GM19023 (cell line): ENCODE results near the gene BICDL1.
A peak's percentile ranks its signal among the peaks of the same experiment; 100 is the strongest.

Experiments
- ATAC-seq: cut with Tn5 transposase; IDR thresholded peaks from one replicate; pipeline ENCODE4 v1.9.1; 2021; ENCODE audit warnings: mild to moderate bottlenecking, moderate library complexity; ENCODE audit not compliant: unreplicated experiment

BICDL1 gene

DNA sequence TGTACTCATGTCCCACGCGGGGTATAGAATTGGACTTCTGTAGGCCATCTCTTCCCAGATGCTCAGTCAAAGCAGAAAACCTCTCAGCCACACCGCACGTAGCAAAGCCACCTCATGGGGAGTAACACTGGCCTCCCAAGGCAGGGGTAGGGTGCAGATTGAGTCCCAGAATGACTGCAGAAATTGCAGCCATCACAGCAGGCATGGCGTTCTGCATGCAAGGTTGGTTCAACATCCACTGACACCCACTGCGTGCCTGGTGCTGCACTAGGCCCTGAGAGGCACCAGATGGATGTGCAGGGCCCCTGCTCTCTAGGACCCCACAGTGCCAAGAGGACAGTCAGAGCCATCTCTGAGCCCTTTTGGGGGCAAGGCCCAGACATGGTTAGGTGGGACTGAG, 87.6 kb downstream of the BICDL1 start:
- no peak for ATAC-seq

DNA sequence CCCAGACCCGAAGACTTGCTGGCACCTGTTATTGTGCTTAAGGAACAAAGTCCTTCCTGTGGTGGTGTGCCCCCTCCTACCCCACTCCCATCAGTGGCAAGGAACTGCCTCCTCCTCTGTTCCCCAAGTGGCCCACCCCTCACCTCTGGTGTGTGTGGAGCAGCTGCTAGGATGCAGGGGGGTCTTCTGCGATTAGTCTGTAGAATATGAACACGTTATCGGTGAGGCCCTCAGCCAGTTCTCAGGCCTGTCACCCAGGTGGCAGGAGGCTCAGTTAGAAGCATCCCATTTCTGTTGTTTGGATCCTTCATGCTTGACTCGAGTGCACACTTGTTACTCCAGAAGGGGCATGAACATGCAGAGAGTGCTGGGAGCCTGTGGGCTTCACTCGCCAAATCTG, 88.2 kb downstream of the BICDL1 start:
- ATAC-seq, result no peak

DNA sequence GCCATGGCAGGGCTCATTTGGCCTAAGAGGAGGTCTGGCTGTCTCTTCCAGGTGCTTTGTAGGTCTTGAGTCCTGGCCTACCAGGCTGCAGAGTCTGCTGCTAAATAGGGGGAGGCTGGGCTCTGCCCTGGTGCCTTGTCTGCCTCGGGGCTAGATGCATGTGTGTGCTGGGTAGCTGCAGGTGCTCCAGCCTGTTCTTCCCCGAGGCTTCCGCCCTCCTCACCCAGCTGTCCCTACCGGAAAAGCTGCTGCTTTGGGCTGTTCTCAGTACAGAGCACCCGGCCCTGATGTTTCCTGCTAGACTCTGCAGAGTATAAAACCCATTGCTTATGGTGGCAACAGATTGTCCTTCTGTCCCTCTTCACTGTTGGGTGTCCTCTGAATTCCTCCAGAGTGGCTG, 89.8 kb downstream of the BICDL1 start:
- no peak for ATAC-seq

DNA sequence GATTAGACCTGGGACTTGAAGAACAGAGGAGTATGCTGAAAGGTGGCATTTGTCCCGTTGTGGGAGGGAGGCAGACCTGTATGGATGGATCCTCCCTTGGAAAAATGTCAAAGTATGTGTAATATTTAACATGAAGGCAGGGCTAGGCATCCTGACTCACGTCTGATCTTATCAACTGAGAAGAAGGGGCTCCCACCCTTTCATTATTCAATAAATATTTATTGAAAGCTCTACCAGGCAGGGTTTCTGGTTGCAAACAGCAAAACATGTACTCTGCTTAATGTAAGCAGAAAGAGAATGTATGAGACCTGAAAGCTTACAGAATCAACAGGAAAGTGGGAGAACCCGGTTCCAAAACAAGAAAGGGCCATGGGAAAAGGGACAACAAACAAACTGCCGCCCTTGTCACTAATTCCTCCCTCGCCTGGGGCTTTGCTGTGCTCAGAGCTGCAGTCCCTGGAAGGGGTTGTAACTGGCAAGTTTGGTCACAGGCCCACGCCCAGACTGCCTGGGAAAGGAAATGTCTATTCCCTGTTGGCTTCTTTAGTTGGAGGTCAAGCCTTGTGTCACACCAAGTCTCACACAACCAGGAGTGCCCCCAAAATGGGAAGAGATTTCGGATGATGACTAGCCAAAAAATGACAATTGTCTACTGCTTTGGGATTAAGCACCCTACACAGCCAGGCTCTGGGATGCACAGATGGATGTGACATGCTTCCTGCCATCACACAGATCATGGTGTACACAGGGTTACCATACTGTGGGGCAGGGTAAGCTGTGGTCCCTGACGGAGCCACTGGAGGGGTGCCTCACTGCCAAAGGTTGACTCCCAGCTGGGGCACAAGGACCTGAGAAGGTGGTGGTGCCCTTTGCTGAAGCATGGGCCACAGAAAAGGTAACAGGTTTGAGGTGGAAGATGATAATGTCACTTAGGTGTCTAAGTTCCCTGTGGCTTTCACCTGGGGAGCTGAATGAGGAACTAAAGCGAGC, 90.7 kb downstream of the BICDL1 start:
- ATAC-seq, result no peak

DNA sequence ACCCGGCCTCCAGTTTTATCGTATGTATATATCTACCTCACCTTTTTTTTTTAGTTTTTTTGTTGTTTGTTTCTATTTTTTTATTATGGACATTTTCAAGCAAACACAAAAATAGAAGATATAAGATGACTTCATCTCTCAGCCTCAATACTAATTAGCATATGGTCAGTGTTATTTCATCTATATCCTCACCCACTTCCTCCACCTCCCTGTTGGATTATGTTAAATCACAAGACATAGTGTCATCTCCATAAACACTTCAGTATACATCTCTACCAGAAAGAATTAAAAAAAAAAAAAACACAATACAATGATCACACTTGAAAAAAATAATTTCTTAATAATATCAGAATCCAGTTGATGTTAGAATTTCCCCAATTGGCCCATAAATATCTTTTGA, 92.6 kb downstream of the BICDL1 start:
- no peak for ATAC-seq

DNA sequence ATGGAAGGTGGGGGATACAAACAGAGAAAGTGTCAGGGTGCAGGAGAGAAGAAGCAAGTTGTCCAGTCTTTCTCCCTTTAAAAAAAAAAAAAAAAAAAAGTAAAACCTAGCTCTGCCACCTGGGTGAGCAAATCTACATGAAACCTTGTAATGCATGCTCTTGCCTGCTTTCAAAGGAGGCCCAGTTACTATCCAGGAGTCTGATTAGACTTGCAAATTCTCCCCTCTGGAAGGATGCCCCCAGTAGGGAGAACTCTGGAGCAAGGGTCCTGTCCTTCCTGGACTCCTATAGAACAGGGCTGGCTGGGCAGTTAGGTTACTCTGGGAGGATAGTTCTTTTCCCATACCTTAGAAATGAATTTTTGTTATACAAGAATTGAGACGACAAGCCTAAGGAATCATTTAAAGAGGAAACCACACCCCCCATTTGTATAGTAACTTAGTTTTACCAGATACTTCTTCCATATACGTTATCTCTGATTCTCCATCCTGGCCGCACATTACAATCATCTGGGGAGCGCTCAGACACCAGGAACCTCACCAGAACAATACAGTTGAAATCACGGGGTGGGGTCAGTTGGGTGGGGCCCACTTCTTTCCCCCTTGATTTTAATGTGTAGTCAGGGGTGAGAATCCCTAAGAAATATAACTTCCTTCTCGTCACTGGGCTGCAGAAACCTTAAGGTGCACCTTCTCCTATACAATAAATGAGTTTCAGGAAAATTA, 97.0 kb downstream of the BICDL1 start:
- no peak for ATAC-seq

DNA sequence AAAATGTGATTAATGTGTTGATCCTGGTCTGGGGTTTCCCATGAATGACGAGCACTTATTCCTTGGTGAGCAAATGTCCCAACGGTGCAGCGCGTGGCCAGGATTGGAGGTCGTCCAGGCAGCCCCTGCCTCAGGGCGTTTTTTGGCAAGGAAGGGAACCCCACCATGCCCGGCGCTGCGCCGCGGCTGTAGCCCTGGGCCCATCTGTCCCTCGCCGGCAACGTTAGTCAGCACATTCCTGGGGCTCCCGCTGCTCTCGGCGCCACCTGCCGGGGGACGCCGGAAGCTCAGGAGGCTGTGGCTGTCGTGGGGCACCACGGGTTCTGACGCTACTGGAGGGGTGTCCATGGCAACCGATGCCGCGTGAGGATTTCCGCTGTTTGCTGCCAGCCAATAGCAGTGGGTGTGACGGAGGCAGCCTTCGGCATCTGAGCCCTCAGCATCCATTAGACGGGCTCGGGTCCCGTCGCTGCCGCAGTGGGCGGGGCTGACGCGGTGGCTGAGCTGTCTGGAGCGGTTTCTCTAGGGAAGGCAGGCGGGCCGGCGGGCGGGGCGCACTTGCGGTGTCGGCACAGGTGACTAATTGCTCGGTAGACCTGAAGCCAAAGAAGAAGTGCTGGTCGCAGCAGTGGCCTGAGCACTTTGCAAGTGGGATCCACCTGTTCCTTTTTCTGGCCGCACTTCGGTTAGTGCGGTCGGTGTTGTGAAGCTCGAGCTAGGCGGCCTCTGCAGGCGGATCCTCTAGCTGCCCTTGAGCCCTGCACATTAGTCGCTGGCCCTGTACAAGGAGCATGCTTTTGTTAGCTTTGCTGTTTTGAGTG, 98.0 kb downstream of the BICDL1 start:
- ATAC-seq, result peak; percentile 98

DNA sequence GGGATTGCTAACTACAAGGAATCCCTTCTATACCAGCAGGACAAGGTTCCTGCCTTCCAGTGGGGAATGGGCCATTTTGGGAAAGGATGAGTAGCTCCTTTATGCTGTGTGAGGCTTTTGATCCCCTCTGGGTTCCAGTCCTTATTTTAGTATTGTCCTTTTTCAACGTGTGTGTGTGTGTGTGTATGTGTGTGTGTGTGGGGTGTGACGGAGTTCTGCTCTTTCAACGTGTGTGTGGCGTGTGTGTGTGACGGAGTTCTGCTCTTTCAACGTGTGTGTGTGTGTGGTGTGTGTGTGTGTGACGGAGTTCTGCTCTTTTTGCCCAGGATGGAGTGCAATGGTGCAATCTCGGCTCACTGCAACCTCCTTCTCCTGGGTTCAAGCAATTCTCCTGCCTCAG, 100.1 kb downstream of the BICDL1 start:
- no peak for ATAC-seq

DNA sequence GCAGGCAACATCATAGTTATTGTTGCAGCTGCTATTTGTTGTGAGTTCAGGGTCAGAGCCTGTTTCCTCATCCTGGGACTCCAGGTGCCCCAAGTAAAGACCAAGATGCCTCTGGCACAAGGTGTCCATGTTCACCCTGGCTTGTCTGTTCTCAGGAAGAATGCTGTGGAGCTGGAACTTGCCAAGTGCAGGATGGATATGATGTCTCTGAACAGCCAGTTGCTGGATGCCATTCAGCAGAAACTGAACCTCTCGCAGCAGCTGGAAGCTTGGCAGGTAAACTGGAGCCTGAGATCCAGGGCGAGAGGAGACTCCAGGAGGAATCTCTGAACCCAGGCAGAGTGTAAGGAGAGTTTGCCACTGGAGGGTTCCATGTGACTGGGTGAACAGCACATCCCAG, 100.8 kb downstream of the BICDL1 start:
- no peak for ATAC-seq

DNA sequence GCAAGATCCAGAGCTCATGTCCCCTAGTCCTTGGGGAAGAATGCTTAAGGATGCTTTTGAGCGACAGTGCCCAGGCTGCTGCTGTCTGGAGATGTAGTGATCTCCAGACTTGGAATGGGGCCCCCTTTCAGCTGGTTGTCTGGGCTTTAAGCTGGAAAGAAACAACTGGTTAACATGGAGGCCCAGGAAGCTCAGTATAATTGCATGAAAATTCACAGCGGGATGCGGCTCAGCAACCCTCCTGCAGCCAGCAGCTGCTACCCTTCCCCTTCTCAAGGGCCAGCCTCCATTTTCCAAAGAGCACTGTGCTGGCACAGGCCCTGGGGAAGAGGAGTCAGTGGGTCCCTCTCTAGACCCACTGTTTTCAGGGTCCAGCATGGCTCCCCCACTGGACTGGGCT, 101.2 kb downstream of the BICDL1 start:
- no peak for ATAC-seq

DNA sequence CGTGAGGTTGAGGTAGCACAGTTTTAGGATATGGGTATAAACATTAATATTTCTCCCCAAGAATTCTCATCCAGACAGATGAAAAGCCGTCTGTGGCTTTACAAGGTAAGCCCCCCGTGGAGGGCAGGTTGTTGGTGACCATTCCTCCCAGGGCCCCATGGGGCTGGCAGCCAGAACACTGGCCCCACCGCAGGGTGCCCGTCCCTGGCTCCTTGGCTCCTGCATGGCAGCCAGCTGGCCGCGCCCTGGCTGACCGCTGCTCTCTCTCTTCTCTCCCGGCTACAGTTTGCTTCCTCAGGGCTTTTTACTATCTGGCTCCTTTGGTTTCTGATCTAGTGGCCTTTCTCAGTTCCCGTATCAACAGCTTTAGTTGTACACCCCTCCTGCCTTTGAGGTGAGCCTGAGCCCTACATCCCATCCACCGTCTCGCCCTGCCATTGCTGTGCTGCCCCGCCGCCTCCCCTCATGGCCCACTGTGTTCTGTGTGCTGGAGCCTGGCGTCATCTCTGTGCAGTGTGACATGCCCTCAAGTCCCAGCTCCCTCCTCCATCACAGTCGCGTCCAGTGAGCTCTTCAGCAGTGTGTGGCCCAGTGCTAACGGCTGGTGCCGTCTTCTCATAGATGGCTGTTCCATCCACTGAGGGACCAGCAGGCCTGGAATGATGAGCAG, 101.7 kb downstream of the BICDL1 start:
- ATAC-seq, result no peak

DNA sequence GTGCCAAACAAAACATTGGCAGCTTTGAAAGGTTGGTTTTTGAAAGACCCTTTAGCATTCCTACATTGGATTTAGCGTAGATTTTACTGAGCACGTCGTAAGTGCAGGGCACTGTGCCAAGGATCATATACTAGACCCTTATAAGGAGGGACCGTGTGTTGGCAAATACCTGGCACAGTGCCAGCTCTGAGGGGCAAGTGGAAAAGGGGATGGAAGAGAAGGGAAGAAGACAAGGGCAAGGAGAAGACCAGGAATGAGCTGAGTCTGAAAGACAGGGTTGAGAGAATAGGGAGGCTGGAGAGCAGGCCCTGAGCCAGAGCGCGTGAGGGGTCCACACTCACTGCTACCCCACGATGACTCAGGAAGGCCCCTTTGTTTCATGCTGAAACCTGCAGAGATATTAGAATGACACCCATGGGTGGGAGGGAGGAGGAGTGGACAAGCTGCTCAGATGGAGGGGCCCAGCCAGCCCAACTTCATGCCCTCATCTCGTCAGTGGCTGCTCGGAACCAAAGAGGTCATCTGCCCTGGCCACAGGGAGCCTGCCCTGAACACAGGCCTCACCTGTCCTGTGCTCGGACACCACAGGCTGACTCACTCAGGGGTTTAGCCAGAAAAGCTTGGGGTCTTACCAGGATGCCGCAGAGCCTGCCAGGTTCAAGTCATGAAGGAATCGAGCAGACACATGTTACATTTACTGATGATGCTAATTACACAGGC, 102.5 kb downstream of the BICDL1 start:
- ATAC-seq, result no peak

DNA sequence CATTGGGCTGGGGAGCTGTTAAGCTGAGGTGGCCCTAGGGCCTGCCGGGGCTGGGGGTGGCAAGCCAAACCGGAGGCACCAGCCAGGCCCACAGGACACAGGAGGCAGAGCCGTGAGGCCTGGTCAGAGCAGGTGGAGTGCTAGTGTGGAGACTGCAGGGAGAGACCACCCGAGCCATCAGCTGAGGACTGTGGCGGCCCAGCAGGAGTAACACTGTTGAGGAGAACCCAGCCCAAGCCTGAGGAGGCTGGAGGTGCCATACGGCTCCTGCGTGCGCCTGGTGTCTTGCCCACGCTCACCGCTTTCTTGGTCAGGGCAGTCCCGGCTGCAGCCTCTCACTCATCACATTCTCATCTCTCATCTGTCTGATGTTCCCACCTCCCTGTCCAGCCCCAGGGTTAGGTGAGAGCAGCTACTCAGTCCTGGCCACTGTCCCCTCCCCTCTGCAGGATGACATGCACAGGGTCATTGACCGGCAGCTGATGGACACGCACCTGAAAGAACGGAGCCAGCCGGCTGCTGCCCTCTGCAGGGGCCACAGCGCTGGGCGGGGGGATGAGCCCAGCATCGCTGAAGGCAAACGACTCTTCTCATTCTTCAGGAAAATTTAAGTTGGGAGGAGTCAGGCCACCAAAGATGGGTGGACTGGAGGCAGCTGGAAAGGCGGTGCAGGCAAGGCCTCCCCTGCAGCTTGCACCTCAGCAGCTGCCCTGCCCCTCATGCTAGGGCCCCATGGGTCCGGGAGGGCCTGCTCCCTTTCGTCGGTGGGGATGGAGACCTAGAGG, 103.7 kb downstream of the BICDL1 start:
- ATAC-seq, result no peak

DNA sequence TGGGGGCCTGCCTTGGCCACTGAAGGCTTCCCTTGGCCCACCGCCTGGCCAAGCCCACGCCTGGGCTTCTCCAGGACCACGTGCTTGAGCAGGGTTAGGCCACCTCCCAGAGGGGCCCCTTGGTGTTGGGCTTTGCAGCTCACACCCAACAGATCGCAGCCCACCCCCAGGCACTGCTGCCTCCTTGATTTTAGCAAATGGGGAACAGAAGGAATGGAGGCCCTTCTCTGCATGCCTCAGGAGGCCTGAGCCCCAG, 104.2 kb downstream of the BICDL1 start:
- ATAC-seq, result no peak

DNA sequence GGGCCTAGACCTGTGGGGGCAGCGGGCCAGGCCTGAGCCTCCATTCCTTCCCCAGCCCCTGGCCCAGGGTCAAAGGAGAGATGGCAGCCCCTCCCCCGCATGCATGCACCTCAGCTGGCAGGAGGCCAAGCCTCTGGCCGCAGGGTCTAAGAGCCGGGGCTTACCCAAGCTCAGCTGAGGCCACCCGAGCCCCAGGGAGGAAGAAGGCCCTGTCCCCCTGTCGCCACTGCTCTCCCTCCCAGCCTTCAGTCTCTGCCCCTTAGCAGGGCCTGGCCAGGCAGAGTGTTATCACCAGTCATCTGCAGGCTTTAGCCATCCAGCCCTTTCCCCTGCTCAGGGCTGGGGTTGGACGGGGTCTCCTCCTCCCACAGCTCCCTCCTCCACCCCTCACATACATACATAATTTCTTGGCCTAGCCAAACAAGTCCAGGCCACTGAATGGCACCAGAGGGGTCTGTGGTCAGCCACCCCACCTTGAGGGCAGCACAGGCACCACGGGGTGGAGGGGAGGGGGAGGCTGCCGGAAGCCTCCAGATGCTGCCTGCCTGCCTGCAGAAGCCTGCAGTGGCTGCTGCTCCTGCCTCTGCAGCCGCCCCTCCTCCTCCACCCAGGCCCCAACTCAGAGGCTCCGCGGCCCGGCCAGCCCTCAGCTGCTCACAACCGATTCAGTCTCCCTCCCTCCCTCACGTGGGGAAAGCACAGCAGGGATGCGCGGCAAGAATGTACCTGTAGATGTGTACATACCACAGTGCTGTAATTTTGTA, 104.7 kb downstream of the BICDL1 start:
- ATAC-seq, result no peak

DNA sequence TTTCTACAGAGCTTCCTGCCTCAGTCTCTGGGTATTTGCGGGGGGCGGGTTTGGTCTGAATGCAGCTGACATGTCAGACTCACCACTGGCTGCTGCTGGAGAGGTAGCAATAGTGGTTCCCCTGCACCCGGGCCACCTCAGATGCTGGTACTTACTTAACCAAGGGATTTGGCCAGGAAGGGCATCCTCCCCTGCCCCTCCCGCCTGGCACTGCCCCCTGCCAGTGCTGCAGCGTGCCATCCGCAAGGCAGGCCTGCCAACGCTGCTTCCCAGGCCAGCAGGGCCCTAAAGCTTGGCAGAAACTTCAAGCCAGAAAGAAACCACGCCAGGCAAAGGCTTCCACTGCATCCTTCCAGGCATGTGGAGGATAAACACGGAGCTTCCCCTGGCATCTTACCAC, 105.4 kb downstream of the BICDL1 start:
- no peak for ATAC-seq

DNA sequence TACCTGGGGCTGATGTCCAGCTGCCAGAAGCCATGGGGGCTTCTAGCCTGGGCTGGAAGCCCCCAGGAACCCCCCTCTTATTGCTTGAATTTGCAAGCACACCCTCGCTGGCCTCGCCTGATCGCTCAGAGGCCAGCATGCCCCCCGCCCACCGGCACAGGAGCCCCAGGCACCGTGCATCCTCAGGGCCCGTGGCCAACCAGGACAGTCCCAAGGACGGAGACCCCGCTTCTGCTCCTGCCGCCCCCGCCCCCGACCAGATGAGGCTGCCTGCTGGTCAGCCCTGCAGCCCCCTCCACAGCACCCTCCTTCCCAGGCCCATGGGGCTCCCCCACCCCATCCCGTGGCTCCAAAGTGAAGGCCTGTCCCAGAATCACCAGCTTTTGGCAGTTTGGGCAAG, 106.3 kb downstream of the BICDL1 start:
- ATAC-seq, result no peak

DNA sequence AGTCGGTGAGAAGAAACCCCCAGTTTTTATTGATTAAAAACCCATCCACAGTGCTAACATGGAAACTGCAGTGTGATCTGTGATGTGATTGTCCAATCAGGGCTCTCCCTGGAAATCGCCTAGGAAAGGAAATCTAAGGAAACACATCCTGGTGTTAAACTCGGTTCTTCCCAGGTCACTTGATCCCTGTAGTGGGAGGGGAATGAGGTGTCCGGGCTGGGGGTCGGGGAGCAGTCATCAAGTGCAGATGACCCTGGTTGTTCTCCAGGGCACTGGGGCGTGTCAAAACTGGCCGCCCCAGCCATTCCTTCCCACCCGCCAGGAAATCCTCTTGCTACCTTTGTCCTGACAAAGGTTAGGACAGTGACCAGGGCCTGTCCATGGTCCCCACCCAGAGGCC, 106.7 kb downstream of the BICDL1 start:
- ATAC-seq, result no peak

DNA sequence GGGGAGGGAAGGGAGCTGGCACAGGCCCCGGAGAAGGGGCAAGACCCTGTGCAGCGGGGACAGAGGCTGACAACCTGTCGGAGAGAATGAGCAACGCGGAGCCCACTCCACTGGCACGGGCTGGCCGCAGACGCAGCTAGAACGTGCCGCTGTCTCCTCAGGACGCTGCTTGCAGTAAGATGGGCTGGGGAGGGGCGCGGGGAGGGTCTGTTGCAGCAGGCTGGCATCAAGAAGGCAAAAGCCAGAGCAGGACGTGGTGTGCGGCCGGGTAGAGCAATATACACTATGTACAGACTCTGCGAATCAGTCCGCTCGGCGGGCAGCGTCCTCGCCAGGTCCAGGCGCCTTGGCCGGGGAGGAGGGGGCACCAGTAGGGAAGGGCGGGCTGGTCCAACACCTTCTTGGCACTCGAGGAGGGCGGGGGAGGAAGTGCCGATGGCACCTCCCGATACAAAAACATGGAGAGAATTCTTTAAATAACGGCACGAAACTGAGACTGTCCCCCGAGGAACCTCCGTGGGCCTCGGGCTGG, 107.7 kb downstream of the BICDL1 start:
- ATAC-seq, result no peak
